KOPT-K1 (cell line): ENCODE measurements around the gene ZMYND11.
"Not testable (repeated sequence)": the region's sequence is repeated elsewhere in the genome, so short reads cannot be mapped to it uniquely, and the experiment has no call there.

Experiments used
- H3K27ac ChIP-seq: fragments of 200-600 bp; sonication (generic); 2 replicates; pipeline ENCODE4 v1.5.1; 2016; ENCODE audit warnings: antibody characterized with exemption, mild to moderate bottlenecking, low read depth, low read length; ENCODE audit not compliant: poor library complexity, severe bottlenecking
- H3K36me3 ChIP-seq: fragments of 200-600 bp; sonication (generic); 2 replicates; pipeline ENCODE4 v1.5.1; 2017; ENCODE audit warnings: antibody characterized with exemption, mild to moderate bottlenecking, low read length, moderate library complexity; ENCODE audit not compliant: insufficient read depth
- H3K9me3 ChIP-seq: fragments of 200-600 bp; sonication (generic); 2 replicates; pipeline ENCODE4 v1.5.1; 2017; ENCODE audit warnings: antibody characterized with exemption, low read length, mild to moderate bottlenecking; ENCODE audit not compliant: insufficient read depth, poor library complexity, severe bottlenecking

ZMYND11 gene

DNA sequence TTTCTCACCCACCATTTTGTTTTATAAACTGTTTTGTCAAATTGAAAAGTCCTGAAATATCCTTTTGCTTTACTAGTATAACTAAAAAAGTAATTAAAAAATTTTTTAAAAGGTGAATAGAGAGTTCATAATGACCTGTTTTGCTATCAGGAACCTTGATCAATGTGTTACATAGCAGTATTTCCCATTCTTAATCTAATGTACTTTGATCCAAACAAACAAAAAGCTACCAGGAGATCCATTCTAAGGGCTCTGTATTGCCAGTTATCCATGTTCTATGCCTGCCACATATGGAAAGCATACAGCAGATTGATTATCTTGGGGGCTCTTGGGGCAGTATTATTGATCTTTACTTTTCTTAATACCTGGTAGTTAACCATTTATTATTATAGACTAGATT lies 32.1 kb downstream of the ZMYND11 start:
- peaks cover 41% of the 10 kb centered on the region for H3K9me3 ChIP-seq
- H3K36me3 ChIP-seq, result no peaks in the 10 kb centered on the region
- no peak overlapping the region for H3K27ac ChIP-seq

DNA sequence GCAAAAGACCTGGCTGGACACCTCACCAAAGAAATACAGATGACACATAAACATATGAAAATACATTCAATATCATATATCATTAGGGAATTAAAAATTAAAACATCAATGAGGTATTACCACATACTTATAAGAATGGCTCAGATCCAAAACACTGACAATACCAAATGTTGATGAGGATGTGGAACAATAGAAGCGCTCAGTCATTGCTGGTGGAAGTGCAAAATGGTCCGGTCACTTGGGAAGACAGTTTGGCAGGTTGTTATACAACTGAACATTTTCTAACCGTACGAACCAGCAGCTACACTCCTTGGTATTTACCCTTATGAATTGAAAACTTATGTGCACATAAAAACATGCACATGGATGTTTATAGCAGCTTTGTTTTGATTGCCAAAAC lies 38.5 kb downstream of the ZMYND11 start:
- Histone ChIP-seq H3K27ac (no peak overlapping the region), H3K36me3 (no peaks in the 10 kb centered on the region), H3K9me3 (peaks cover 13% of the 10 kb centered on the region)

DNA sequence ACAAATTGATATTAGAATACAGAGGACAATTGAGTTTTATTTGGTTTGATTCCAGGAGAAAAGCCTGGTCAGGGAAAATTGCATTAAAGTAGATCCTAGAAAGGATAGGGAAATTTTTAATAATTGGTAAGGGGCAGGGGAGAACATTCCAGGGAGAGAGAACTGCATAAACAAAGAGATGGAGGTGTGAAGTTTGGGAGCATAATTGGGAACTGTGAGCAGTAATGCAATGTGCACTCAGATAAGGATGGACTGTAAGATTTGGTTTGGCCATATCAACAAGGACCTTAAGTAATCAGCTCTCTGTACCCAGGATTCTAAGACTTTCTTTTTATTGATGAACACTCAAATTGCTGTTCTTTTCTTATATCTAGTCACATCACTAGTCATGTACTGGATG lies 41.4 kb downstream of the ZMYND11 start:
- peaks cover 3% of the 10 kb centered on the region for H3K9me3 ChIP-seq
- peaks cover 14% of the 10 kb centered on the region for H3K36me3 ChIP-seq
- no peak overlapping the region for H3K27ac ChIP-seq

DNA sequence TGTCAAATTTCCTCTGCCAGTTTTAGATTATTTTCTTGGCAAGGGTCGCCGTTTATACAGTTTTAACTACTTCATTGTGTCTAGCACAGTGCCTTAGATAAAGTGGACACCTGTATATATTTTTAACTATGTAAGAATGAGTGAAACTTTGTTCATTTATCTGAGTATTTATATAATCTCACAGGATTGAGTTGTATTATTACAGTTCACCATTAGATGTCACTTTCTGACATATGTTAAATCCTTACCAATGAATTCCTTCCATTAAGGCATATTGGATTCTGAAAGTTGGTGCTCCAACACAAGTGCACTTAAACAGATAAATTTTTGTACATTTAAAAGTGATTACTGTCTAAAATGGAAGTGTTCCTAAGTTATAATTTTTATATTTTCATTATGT lies 43.0 kb downstream of the ZMYND11 start:
- H3K9me3 ChIP-seq, result peaks cover 5% of the 10 kb centered on the region
- H3K27ac ChIP-seq, result no peak overlapping the region
- peaks cover 29% of the 10 kb centered on the region for H3K36me3 ChIP-seq

DNA sequence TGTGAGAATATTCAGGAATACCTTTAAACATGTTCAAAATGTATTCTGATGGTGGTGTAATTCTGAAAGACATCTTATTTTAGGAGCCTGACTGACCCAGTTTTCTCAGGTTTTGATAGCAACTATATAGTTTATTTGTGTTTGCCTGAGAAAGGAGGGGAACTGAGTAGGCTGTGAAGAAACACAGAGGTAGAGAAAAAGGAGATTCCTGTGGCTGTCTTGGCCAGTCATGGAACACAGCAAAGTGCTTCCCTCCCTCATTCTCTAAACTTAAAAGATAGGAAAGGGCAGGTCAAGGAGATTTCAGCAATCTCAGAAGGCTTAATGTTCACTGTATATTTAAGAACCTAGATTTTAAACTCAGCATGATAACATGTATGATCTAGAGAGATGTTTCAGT lies 43.5 kb downstream of the ZMYND11 start:
- Histone ChIP-seq H3K27ac (no peak overlapping the region), H3K9me3 (peaks cover 10% of the 10 kb centered on the region), H3K36me3 (peaks cover 34% of the 10 kb centered on the region)

DNA sequence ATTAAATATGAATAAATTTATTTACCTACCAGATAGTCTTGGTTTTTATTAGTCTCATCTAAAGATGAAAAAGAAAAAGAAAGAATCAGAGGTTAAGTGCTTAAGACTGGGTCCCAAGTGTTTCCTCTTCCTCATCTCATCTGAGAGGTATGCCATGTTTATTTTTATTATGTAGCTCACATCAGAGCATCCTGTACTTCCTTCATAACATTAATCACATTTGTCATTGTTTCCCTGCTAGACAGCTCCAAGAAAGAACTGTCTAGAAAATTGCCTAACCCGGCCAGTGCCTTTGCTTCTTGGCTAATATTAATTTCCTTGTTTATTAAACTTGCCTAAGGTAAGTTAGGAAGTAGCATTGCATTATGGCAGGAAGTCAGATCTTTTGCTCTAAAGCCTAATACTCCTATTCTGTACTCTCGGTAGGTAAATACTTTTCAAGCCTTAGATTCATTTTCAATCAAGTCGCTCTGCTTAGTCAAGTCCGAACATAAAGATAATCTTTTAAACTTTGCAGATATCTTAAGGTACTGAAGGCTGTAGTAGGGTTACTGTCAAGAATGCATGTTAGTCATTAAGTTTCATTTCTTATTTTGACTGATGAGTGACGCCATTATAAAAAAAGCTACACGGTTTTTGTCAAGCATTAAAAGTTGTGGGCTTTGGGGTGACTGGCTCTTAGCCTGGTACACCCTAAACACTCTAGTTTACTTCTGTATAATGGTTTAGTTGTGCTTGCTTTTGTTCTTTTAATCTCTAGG lies 47.4 kb downstream of the ZMYND11 start:
- H3K9me3 ChIP-seq, result peaks cover 19% of the 10 kb centered on the region
- H3K36me3 ChIP-seq, result peaks cover 55% of the 10 kb centered on the region
- no peak overlapping the region for H3K27ac ChIP-seq

DNA sequence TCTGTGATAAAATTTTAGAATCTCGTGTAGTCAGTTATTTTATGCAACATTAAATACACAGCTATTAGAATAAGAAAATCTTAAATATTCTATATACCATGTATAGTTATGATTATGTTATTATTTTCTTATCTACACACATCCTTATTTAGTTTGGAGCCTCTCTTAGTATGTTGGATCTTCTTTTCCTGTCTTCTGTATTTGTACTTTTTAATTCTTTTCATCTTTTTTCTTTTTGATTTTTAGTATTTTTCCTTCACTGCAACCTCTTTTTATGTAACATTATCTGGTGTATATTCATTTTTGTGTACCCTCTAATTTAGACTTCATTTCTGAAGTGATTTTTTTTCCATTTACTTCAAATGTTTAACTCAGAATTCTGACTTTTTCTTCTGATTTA lies 48.9 kb downstream of the ZMYND11 start:
- Histone ChIP-seq H3K27ac (no peak overlapping the region), H3K36me3 (peaks cover 60% of the 10 kb centered on the region), H3K9me3 (peaks cover 19% of the 10 kb centered on the region)

DNA sequence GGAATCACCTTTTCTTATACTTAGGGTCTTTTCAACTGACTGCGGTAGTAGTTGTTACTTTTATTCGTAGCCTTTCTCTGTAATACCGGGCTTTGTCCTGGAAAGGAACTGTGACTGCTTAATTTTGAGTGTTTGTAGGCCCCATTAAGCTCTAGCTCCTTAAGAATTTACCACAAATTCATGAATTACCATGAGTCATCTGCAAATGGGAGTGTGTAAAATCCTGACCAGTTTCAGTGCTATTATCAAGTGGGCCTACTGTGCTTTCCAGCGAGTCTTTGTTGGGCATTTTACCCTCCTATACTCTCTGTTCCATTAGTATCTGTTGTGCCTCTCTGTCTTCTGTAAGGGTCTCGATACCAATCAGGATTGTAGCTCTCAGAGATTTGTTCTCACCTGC lies 49.7 kb downstream of the ZMYND11 start:
- H3K27ac ChIP-seq, result no peak overlapping the region
- H3K9me3 ChIP-seq, result peaks cover 19% of the 10 kb centered on the region
- H3K36me3 ChIP-seq, result peaks cover 68% of the 10 kb centered on the region

DNA sequence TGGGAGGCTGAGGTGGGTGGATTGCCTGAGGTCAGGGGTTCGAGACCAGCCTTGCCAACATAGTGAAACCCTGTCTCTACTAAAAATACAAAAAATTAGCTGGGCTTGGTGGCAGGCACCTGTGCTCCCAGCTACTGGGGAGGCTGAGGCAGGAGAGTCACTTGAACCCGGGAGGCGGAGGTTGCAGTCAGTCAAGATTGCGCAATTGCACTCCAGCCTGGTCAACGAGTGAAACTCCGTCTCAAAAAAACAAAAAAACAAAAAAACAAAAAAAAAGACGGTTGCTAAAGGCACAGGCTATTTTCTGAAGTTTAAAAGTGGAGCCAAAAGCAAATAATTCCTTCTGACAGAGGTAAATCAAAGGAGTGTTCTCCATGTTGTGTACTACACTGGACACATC lies 50.3 kb downstream of the ZMYND11 start:
- H3K27ac ChIP-seq, result not testable (repeated sequence)
- Histone ChIP-seq H3K36me3 (peaks cover 70% of the 10 kb centered on the region), H3K9me3 (peaks cover 19% of the 10 kb centered on the region)

DNA sequence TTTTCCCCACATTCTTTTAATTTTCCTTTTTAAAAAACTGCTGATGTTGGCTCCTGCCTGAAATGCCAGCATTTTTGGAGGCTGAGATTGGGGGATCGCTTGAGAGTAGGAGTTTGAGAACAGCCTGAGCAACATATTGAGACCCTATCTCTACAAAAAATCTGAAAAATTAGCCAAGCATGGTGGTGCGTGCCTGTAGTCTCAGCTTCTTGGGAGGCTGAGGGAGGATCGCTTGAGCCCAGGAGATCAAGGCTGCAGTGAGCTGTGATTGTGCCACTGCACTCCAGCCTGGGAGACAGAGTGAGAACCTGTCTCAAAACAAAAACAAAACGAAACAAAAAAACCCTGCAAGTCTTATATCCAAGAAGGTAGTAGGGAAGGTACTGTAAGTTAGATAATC lies 51.7 kb downstream of the ZMYND11 start:
- Histone ChIP-seq H3K36me3 (peaks cover 62% of the 10 kb centered on the region), H3K27ac (no peak overlapping the region)

DNA sequence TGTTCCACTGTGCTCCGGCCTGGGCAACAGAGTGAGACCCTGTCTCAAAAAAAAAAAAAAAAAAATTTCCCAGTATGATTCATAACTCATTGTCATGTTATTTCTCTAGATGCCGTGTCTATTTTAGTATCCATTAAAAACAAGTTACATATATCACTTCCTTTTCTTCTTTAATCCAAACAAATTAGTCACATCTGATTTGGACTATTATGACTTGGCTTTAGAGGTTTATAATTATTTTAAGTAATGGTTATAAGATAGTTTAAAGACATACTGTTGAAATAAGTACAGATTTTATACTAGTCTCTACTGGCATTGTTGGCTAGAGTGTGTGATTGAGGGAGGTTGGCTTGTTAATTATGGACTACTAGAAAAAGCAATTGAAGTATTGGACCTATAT lies 53.3 kb downstream of the ZMYND11 start:
- Histone ChIP-seq H3K27ac (no peak overlapping the region), H3K9me3 (peaks cover 11% of the 10 kb centered on the region), H3K36me3 (peaks cover 60% of the 10 kb centered on the region)

More for the DNA sequence above, 51.7 kb downstream of the ZMYND11 start:
- peaks cover 19% of the 10 kb centered on the region for H3K9me3 ChIP-seq

DNA sequence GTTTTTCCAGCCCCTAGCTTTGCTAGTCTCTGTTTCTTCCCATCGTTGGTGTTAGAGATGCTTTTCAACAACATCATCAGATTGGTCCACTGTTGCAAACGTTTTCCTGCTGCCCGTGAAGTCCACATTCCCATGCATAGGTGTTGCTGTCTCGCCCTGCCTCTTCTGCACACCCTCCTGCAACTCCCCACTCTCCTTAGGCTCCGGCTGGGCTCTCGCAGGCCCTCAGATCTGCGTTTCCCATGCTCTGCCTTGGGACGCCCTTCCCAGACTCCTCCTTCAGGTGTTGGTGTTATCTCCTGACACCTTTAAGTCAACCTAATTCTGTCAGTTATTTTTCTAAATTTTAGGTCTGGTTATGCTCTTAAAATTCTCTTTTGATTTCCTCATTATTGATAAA lies 55.0 kb downstream of the ZMYND11 start:
- Histone ChIP-seq H3K27ac (no peak overlapping the region), H3K36me3 (peaks cover 45% of the 10 kb centered on the region), H3K9me3 (no peaks in the 10 kb centered on the region)

DNA sequence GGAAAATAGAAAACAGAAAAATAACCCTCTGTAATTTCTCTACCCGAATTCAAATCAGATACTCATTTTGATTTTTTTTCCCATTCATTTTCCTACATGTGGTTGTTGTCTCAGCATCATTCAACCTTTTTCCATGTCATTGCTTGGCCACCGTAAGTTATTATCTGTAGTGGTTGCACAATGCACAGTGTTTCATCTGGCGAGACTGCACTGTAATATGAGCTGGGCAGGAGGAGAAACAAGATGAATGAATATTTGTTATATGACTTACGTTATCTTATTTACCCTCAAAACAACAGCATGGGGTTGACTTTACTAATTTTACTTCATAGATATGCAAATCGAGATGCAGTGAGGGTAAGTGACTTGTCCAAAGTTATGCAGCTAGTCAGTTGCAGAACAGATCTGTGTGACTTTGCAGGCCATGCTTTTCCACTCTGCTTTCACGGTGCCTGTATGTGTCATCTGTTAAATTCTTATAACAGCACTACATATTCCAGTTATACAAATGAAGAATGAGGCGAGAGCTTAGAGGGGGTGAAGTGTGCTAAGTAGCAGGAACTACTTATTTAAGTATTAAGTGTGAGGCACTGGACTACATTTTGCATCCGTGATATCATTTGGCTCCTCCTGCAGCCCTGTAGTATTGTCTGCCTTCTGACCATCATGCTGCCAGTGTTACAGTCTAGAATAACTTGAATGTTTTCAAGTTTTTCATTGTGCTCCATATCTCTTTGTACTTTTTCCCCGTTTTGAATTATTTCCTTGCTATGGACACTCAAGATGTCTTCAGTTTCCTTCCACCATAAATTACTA lies 56.7 kb downstream of the ZMYND11 start:
- no peaks in the 10 kb centered on the region for H3K9me3 ChIP-seq
- H3K36me3 ChIP-seq, result peaks cover 44% of the 10 kb centered on the region
- no peak overlapping the region for H3K27ac ChIP-seq

DNA sequence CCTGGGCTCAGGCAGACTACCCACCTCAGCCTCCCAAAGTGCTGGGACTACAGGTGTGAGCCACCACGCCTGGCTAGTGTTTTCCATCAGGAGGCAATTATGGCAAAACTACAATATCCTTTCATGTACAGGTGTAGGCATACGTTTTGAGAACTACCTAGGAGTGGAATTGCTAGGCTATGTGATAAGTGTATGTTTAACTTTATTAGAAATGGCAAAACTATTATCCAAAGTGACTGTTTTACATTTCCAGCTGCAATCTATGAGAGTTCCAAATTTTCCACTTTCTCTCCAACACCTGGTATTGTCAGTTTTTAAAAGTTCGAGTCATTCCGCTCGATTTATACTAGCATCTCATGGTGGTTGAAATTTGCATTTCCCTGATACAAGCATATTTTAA lies 59.0 kb downstream of the ZMYND11 start:
- Histone ChIP-seq H3K9me3 (no peaks in the 10 kb centered on the region), H3K36me3 (peaks cover 43% of the 10 kb centered on the region)

DNA sequence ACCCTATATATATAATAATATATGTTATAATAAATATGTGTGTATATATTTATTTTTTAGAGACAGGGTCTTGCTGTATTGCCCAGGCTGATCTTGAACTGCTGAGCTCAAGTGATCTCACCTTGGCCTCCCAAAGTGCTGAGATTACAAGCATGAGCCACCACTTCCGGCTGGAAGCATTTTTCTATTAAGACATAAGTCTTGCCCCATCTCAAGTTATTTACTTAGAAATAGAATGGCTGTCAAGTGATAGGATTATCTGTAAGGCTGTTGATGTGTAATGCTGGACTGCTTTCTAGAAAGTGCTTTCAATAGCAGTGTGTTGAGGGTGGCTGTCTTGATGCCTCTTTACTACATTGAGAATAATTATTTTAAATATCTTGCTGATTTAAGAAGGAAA lies 65.2 kb downstream of the ZMYND11 start:
- peaks cover 11% of the 10 kb centered on the region; the same call in 1 of the 2 replicates for H3K36me3 ChIP-seq
- H3K9me3 ChIP-seq, result no peaks in the 10 kb centered on the region
- H3K27ac ChIP-seq, result no peak overlapping the region

More for the DNA sequence above, 59.0 kb downstream of the ZMYND11 start:
- H3K27ac ChIP-seq, result no peak overlapping the region
